Psoas muscle (tissue), 8 donors: ENCODE measurements around the gene ARHGEF10L. TPM values are rescaled to one million over a fixed set of nuclear protein-coding genes. Genes with fewer than 3 reads are reported as not detected.

Experiments used
- ATAC-seq, 4 donors: fragments of 200-7000 bp; cut with Tn5 transposase; one replicate each; pipeline ENCODE4 v1.9.1; 2020; ENCODE audit warnings: moderate library complexity in 3 of 4, mild to moderate bottlenecking in 2 of 4
- DNase-seq, 2 donors: peaks; one replicate each; pipeline ENCODE4 v3.0.0-alpha.2; 2020
- H3K27ac ChIP-seq: fragments of 200-600 bp; one replicate; pipeline ENCODE4 v1.8.0; 2022
- H3K27me3 ChIP-seq, 3 donors: fragments of 200-600 bp in 1 of 3; one replicate each; pipeline versions ENCODE4 v1.6.1 to v1.8.0; 2013 to 2022; ENCODE audit warnings: low read length in 2 of 3, mild to moderate bottlenecking in 2 of 3, moderate library complexity in 1 of 3; ENCODE audit not compliant: insufficient read depth in 3 of 3
- H3K36me3 ChIP-seq, 2 donors: fragments of 200-600 bp in 1 of 2; one replicate each; pipeline versions ENCODE4 v1.6.1 to v1.8.0; 2013 to 2022; ENCODE audit warnings: low read depth in 1 of 2, mild to moderate bottlenecking in 1 of 2, moderate library complexity in 1 of 2; ENCODE audit not compliant: insufficient read depth in 1 of 2
- H3K4me1 ChIP-seq: fragments of 200-600 bp; one replicate; pipeline ENCODE4 v1.8.0; 2022
- H3K4me3 ChIP-seq: fragments of 200-600 bp; one replicate; pipeline ENCODE4 v1.8.0; 2022; ENCODE audit warnings: mild to moderate bottlenecking
- H3K9me3 ChIP-seq: fragments of 200-600 bp; one replicate; pipeline ENCODE4 v1.8.0; 2022
- CTCF ChIP-seq: fragments of 200-600 bp; IDR thresholded peaks from one replicate; pipeline ENCODE4 v1.8.0; 2022; ENCODE audit warnings: antibody characterized with exemption
- WGBS, 3 donors: extraction: QIAGEN DNeasy Blood & Tissue Kit; methylation state at CpG; one replicate each; pipeline versions ENCODE4 v1.1.6 to v1.1.7; 2013; 5-methylcytosine and 5-hydroxymethylcytosine counted together
- intact Hi-C, 2 donors: fragments of 100-400 bp; cut with DNase I; formaldehyde crosslinking; loops; one replicate each; pipeline versions ENCODE4 v1.11.0 to v1.14.2; 2022
- polyA plus RNA-seq, 3 donors: library from polyadenylated mRNA; stranded (reverse); fragments of 200-250 nt; gene quantifications; one replicate each; pipeline ENCODE4 v1.2.3, GENCODE V29; 2013
- total RNA-seq, 4 donors: library from RNA; stranded (reverse); fragmentation: NEBNext Ultra II Directional in 2 of 4; extraction: Animal tissue kit (Norgen Biotek cat#: 25700) in 2 of 4; gene quantifications; one replicate each; pipeline versions ENCODE4 v1.2.1 to v1.2.4, GENCODE V29; 2021 to 2023
- donor health status: healthy with polysubstance abuse.
- donor health status: DM: no; HTN: no; CAD: no; lungs with moderate emphysema.
- donor health status: Bipolar disorder and iron deficiency.
- donor health status: healthy.
- donor health status: DM: yes; HTN: yes; CAD: no.
- donor health status: DM: no; HTN: no; CAD: no.
- donor health status: DM: no; HTN: no; CAD: no.
- donor health status: DM: yes; HTN: yes; CAD: no.

The ARHGEF10L gene
- total and polyA plus RNA-seq, 7 donors: 18.8 to 108 (median 37.1) TPM

DNA sequence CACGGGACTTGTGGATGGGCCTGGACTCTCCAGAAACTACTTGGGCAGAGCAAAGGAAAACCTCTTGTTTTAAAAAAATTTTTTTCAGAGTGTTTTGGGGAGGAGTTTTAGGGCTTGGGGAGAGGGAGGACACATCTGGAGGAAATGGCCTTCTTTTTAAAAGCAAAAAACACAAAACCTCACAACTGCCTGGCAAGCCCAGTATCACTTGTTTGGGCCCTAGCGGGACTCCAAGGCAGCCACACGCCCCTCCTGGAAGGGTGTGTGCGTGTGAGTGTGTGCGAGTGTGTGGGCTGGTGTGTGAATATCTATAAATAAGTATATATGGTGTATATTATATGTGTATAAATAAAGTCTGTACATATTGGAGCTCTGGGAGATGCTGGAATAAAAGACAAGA, 158.0 kb downstream of the ARHGEF10L start:
- no peak for TF ChIP-seq CTCF
- Histone ChIP-seq H3K27ac (no peak overlapping the region), H3K4me3 (no peak overlapping the region), H3K27me3 (peaks cover 0 to 2% (median 0%) of the 10 kb centered on the region in 3 donors), H3K4me1 (no peaks in the 10 kb centered on the region), H3K36me3 (peaks cover 0 to 43% of the 10 kb centered on the region in 2 donors), H3K9me3 (no peaks in the 10 kb centered on the region)
- ATAC-seq (no peak), DNase-seq (no peak)
- intact Hi-C loops: no loop called here
- 64 to 70% (median 64%) methylated on average over 5 of the region's 5 CpGs for WGBS, 3 donors

DNA sequence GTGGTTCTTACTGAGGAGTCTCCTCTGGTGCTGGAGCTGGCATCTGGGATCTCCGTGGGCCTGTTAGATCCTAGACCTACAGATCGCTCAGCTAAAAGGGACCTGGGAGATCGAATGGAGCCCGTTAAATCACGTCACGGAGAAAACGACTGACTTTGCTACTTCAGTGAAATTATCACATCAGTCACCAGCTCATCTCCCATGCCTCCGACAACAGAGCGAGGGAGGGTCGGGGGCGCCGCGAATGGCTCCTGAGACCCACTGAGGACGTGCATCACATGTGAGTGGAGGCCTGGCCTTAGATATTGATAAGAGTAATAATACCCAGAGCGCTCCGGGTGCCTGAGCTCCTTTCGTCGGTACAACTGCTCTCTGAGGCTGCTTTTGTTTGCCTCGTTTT, 160.1 kb downstream of the ARHGEF10L start:
- no peaks in the 10 kb centered on the region for H3K4me1 ChIP-seq
- H3K27ac ChIP-seq: no peak overlapping the region
- no peak overlapping the region for H3K4me3 ChIP-seq
- DNase-seq (no peak), ATAC-seq (peak in 1 of 4 donors; percentile 1)
- intact Hi-C loops: no loop called here
- 91 to 93% (median 92%) methylated on average over 19 of the region's 19 CpGs for WGBS, 3 donors
- no peak for TF ChIP-seq CTCF
- H3K36me3 ChIP-seq: peaks cover 0 to 23% of the 10 kb centered on the region in 2 donors
- peaks cover 0 to 2% (median 0%) of the 10 kb centered on the region in 3 donors for H3K27me3 ChIP-seq
- no peaks in the 10 kb centered on the region for H3K9me3 ChIP-seq

GRCh38 chr1:17700945-17701810, 161.7 kb downstream of the ARHGEF10L start:
- no peak for TF ChIP-seq CTCF
- Histone ChIP-seq H3K36me3 (peaks cover 0 to 14% of the 10 kb centered on the region in 2 donors), H3K9me3 (no peaks in the 10 kb centered on the region), H3K27me3 (peaks cover 0 to 2% (median 0%) of the 10 kb centered on the region in 3 donors), H3K4me1 (no peaks in the 10 kb centered on the region), H3K4me3 (no peak overlapping the region), H3K27ac (no peak overlapping the region)
- intact Hi-C loops: no loop called here
- DNase-seq: no peak
- 74 to 79% (median 78%) methylated on average over 21 of the region's 21 CpGs for WGBS, 3 donors
- no peak for ATAC-seq

DNA sequence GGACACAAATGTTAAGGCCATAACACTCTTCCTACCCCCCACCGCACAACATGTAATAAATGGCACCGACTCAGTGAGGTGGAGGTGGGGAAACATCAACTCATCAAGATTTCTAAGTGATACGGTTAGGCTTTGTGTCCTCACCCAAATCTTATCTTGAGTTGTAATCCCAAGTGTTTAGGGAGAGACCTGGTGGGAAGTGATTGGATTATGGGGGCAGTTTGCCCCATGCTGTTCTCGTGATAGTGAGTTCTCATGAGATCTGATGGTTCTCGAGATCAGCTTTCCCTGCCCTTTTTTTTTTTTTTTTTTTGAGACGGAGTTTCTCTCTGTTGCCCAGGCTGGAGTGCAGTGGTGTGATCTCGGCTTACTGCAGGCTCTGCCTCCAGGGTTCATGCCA, 164.7 kb downstream of the ARHGEF10L start:
- Histone ChIP-seq H3K27ac (no peak overlapping the region), H3K9me3 (no peaks in the 10 kb centered on the region), H3K4me3 (no peak overlapping the region), H3K27me3 (peaks cover 0 to 2% (median 0%) of the 10 kb centered on the region in 3 donors), H3K4me1 (no peaks in the 10 kb centered on the region), H3K36me3 (no peaks in the 10 kb centered on the region)
- intact Hi-C loops: no loop called here
- DNase-seq (no peak), ATAC-seq (no peak)
- 71 to 90% (median 76%) methylated on average over 6 to 7 of the region's 7 CpGs for WGBS, 3 donors
- no peak for TF ChIP-seq CTCF
